Epithelial cell of proximal tubule (primary cell): ENCODE results near the gene TMEM254. TPM values are rescaled to one million over a fixed set of nuclear protein-coding genes. Genes with fewer than 3 reads are reported as not detected.

Experiments
- DNase-seq: peaks from one replicate; pipeline ENCODE4 v3.0.0-alpha.2; 2011; ENCODE audit warnings: low read depth
- H3K4me3 ChIP-seq: 2 replicates; pipeline ENCODE4 v1.5.1; 2011; ENCODE audit warnings: low read depth, mild to moderate bottlenecking, low read length
- CTCF ChIP-seq: conservative IDR thresholded peaks from 2 replicates; pipeline ENCODE4 v1.5.1; 2012; ENCODE audit warnings: low read depth, mild to moderate bottlenecking, low read length
- total RNA-seq: library from RNA; depleted of rRNA; stranded (reverse); fragments of >200 nt; gene quantifications from 2 replicates; pipeline ENCODE4 v1.2.3, GENCODE V29; 2015

TMEM254 gene
- total RNA-seq, 1 donor from 2014 or later = 11.6 TPM

- TF ChIP-seq CTCF = peak; percentile 99
- H3K4me3 ChIP-seq = no peak overlapping the region
- DNase-seq = no peak
Observed at GRCh38 chr10:80046629-80047441, 31.6 kb upstream of the TMEM254 start.

GRCh38 chr10:80050752-80051151 lies 27.7 kb upstream of the TMEM254 start:
- no peak for TF ChIP-seq CTCF
- no peak for DNase-seq
- H3K4me3 ChIP-seq = no peak overlapping the region

DNA sequence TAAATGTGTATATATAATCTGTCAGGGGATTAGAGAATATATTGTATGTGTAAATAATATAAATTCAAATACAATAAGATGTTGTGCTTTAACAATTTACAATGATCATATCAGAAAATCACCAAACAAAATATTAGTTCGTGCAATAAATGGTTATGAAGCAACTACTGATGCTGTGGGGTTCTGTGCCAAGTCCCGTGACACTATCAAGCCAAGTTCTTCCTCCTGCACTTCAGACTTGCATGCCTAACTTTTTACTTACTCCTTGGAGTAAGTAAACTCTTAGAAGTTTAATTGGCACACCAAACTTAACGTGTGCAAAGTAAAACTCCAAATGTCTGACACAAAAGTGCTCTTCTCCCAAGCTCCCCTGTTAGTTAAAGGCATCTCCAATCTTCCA lies 26.5 kb upstream of the TMEM254 start:
- no peak overlapping the region for H3K4me3 ChIP-seq
- no peak for DNase-seq
- TF ChIP-seq CTCF = no peak

DNA sequence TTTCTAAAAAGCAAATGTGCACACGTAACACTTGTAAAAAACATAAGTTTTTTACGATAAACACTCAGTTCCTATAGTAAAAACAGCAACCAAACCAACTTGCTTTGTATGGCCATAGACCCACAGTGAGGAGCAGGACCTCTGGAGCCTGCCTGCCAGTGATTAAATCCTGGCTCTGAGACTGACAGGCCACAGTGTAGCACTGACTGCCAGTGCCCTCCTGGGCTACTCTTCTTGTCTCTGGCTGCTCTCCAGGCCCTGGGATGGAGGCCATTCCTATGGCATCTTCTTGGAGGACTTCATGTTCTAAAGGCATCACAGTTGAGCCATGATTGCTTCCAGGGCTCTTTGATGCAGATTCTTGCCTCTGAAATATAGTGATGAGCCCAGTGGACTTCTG lies 22.7 kb upstream of the TMEM254 start:
- no peak overlapping the region for H3K4me3 ChIP-seq
- TF ChIP-seq CTCF = no peak
- no peak for DNase-seq

GRCh38 chr10:80057171-80057570 lies 21.3 kb upstream of the TMEM254 start:
- no peak for TF ChIP-seq CTCF
- no peak for DNase-seq
- H3K4me3 ChIP-seq = no peak overlapping the region

DNA sequence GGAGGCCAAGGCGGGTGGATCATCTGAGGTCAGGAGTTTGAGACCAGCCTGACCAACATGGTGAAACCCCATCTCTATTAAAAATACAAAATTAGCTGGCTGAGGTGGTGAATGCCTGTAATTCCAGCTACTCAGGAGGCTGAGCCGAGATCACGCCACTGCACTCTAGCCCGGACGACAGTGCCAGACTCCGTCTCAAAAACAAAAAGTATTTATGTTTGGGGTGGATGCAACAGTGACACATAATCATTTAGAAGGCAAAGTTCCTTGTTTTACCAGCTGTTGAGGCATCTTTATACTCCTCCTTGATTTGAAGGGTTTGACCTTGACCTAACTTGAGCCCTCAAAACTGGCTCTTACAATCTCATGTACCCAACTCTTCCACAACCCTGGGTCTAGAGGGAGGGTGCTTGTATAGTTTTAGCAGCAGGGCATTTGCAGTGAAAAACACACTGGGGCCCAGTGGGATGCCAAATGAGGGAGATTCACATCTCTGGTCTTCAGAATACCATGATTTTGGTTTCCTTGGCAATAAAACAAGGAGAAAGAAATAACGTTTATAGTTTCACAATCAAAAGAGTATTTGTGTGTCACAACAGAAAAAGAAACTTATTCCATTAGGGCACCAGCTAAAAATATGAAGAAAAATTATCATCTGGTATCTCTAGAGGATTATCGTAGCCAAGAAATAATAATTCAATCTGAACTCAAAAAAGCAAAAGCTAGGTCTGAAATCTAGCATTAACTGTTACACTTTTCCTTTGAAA lies 14.2 kb upstream of the TMEM254 start:
- no peak overlapping the region for H3K4me3 ChIP-seq
- TF ChIP-seq CTCF = no peak
- no peak for DNase-seq
